ENCODE data around the gene CCDC24. TPM values are rescaled to one million over a fixed set of nuclear protein-coding genes. Genes with fewer than 3 reads are reported as not detected.

The CCDC24 gene
- total and polyA plus RNA-seq, 9 of the 15 experiments (the other 6 are each of a cell fraction or from before 2014, with no cell fraction given): 0.31 to 4.5 (median 1.5) TPM

GRCh38 chr1:43975249-43975961 lies 16.0 kb upstream of the CCDC24 start (continued):
- TF ChIP-seq, protein P1, sequence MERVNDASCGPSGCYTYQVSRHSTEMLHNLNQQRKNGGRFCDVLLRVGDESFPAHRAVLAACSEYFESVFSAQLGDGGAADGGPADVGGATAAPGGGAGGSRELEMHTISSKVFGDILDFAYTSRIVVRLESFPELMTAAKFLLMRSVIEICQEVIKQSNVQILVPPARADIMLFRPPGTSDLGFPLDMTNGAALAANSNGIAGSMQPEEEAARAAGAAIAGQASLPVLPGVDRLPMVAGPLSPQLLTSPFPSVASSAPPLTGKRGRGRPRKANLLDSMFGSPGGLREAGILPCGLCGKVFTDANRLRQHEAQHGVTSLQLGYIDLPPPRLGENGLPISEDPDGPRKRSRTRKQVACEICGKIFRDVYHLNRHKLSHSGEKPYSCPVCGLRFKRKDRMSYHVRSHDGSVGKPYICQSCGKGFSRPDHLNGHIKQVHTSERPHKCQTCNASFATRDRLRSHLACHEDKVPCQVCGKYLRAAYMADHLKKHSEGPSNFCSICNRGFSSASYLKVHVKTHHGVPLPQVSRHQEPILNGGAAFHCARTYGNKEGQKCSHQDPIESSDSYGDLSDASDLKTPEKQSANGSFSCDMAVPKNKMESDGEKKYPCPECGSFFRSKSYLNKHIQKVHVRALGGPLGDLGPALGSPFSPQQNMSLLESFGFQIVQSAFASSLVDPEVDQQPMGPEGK (CRISPR knock-in tag; IDR thresholded peaks at IDR 0.05; ENCODE audit: borderline replicate concordance): 0 out of 2 replicates have a peak, but pooled peaks have one; percentile 54
- TF ChIP-seq CSDE1 (IDR thresholded peaks at IDR 0.05): no peak
- TF ChIP-seq RBBP5 (IDR thresholded peaks at IDR 0.05; ENCODE audit: borderline replicate concordance, insufficient read depth, low read length, poor library complexity, severe bottlenecking): no peak
- TF ChIP-seq, protein P2, sequence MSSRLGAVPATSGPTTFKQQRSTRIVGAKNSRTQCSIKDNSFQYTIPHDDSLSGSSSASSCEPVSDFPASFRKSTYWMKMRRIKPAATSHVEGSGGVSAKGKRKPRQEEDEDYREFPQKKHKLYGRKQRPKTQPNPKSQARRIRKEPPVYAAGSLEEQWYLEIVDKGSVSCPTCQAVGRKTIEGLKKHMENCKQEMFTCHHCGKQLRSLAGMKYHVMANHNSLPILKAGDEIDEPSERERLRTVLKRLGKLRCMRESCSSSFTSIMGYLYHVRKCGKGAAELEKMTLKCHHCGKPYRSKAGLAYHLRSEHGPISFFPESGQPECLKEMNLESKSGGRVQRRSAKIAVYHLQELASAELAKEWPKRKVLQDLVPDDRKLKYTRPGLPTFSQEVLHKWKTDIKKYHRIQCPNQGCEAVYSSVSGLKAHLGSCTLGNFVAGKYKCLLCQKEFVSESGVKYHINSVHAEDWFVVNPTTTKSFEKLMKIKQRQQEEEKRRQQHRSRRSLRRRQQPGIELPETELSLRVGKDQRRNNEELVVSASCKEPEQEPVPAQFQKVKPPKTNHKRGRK (tag; IDR thresholded peaks at IDR 0.05): no peak
- no peak for TF ChIP-seq ZNF175 (CRISPR knock-in tag; IDR thresholded peaks at IDR 0.05; ENCODE audit: low read depth)
- TF ChIP-seq ZNF3 (CRISPR knock-in tag; IDR thresholded peaks at IDR 0.05): no peak
- 0 out of 2 replicates have a peak, but pooled peaks have one; percentile 6 for TF ChIP-seq TEAD4 (IDR thresholded peaks at IDR 0.05; ENCODE audit: low read length)
- TF ChIP-seq TEAD4 (CRISPR knock-in tag; IDR thresholded peaks at IDR 0.05; ENCODE audit: borderline replicate concordance): 0 out of 2 replicates have a peak, but pooled peaks have one; percentile 14
- no peak for TF ChIP-seq TEAD2 (tag; IDR thresholded peaks at IDR 0.05)
- no peak; the same call in 1 of the 2 replicates for TF ChIP-seq SP1 (CRISPR knock-in tag; IDR thresholded peaks at IDR 0.05)
- TF ChIP-seq HNRNPUL1 (IDR thresholded peaks at IDR 0.05; ENCODE audit: low read length): no peak
- no peak for TF ChIP-seq BRD4 (IDR thresholded peaks at IDR 0.05)
- no peak for TF ChIP-seq TCF3 (CRISPR knock-in tag; IDR thresholded peaks at IDR 0.05)
- no peak for TF ChIP-seq ZBTB34 (CRISPR knock-in tag; IDR thresholded peaks at IDR 0.05)
- peak; percentile 98 for TF ChIP-seq SPI1 (IDR thresholded peaks at IDR 0.05; ENCODE audit: borderline replicate concordance, low read depth, low read length)
- TF ChIP-seq MAFK (IDR thresholded peaks at IDR 0.05; ENCODE audit: low read length): no peak
- TF ChIP-seq SMAD3 (CRISPR knock-in tag; conservative IDR thresholded peaks at IDR 0.05): no peak
- no peak for TF ChIP-seq E4F1 (CRISPR knock-in tag; IDR thresholded peaks at IDR 0.05; ENCODE audit: borderline replicate concordance)
